GM18508 (cell line): ENCODE results near the gene SLC22A13.
"Not testable (repeated sequence)": the region's sequence is repeated elsewhere in the genome, so short reads cannot be mapped to it uniquely, and the experiment has no call there.

Source experiments
- ATAC-seq: cut with Tn5 transposase; IDR thresholded peaks from one replicate; pipeline ENCODE4 v1.9.1; 2021; ENCODE audit warnings: moderate number of reproducible peaks; ENCODE audit not compliant: insufficient read depth, unreplicated experiment

Gene SLC22A13

DNA sequence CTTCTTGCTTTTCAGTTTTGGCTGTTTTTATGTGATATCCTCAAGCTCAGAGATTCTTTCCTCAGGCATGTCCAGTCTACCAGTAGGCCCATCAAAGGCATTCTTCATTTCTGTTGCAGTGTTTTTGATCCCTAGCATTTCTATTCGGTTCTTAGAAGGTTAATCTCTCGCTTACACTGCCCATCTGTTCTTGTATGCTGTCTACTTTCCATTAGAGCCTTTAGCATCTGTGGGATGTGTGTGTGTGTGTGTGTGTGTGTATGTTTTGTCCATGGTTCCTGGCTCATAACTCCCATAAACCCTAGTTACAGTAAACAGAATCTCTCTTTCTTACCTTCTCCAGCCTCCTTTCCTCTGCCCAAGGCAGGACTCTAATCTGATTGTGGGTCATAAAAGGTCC lies 5.1 kb upstream of the SLC22A13 start:
- no peak for ATAC-seq

DNA sequence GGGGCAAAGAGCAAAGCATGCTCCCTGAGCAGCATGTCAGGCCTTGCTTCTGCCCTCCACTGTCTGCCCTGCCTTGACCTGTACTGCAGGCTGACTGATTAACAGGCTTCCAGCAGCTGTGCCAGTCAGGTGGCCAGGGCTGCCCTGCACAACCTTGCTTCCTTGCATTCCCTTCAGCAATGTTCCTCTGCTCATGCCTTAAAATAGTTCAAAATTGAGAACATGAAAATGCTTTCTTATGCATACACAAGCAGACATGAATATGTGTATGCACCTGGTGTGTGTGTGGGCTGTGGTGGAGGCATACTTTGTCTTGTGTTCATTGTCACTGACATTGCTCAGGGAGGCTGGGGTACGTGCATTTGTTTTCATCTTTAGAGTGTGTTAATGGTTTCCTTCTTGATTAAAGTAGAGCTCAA lies 1.2 kb upstream of the SLC22A13 start:
- ATAC-seq: no peak

DNA sequence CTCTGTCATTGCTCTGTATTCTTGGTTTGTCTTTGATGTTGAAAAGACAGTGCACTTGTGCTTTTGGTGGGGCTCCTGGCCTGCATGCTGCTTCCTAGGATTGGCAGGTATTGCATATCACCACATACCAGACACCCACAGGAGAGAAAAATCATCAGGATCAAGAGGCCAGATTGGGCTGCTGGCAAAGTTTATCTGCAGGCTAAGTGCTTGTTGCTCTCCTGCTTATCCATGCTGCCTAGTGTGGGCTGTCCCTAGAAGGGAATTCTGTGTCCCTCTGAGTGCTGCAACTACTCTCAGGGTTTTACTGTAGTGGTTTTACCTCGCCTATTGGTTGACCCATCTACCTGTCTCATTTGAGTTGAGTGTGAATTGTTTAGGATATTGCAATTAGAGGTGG lies 833 bp upstream of the SLC22A13 start:
- no peak for ATAC-seq

DNA sequence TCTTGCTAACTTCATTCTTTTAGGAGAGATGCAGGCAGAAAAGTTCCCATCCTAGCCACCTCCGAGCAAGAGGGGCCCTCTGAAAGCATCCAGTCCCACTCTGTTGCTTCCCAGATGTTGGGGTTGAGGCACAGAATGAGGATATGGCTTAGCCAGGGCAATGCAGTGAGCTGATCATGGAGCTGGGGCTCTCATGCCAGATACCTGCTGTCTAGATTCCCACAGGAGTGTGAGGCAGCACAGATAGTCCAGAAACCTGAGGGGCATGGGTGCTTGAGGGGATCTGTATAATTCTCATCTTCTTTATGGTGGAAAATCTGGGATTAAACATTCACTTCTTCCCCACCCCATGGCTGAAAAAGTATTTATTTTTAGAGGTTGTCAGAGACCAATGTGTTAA lies 1.2 kb downstream of the SLC22A13 start:
- no peak for ATAC-seq

DNA sequence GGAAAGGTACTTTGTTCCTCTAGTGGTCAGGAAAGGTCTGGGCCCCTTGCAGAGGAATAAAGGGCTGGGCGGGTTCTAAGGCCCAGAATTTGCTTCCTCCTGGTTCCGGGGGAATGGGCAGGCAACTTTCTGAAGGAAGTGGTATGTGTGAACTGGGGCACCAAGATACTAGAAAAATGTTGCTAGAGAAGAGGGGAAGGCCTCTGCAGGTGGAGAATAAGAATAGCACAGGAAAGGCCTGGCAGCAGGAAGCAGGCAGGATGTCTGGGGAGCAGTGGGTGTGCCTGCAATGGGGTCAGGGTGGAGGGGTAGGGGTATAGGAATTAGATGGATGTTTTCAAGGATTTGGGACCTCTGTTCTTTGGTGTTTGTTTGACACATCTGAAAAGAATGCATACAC lies 2.0 kb downstream of the SLC22A13 start:
- ATAC-seq: no peak

DNA sequence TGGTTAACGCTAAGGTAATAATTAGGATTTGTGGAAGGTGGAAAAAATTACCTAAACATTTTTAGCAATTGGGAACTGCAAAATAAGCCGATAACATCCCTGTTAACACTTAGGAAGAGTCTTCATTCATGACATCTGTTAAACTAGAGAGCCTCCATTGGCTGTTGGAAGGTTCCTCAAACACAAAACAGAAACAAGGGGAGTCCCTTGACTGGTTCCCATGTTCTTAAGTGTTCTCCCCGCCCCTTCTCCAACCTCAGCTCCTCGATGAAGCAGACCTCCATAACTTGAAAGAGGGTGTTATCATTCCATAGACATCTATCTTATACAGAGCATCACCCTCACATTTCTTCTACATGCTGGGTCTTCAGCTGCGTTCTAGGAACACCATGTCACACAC lies 2.5 kb downstream of the SLC22A13 start:
- ATAC-seq: no peak

DNA sequence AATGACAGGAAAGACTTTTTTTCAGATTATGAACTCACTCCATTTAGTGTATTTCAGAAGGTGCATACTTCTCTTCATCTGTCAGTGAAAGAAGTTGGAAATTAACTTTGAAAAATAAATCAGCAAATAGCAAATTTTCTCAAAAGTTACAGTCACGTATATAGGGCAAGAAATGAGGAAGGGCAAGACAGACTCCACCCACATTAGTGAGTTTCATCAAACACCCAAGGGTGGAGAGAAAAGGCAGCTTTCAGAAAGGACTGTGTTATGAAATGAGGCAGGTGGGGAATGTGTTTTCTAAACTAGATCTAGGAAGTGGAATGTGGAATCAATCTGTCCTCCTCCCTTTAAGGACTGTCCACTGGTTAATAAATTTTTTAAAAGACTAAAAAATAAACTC lies 2.9 kb downstream of the SLC22A13 start:
- no peak for ATAC-seq

DNA sequence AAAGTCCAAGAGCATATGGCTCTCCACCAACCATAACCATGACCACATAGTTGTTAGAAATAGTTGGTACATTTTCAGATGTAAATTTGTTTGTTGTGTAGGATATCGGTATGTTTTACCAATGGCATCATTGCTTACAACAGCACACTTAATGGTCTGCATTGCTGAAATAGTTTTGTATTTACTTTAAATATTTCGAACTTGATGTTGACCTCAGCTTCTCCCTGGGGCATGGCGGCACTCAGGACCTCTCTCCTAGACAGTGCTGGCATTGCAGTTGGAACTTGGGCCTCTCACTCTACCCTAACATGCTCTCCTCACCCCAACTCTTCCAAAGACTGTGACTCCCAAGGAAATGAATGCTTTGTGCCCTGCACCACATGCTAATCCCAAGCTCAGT lies 5.0 kb downstream of the SLC22A13 start:
- ATAC-seq: no peak

DNA sequence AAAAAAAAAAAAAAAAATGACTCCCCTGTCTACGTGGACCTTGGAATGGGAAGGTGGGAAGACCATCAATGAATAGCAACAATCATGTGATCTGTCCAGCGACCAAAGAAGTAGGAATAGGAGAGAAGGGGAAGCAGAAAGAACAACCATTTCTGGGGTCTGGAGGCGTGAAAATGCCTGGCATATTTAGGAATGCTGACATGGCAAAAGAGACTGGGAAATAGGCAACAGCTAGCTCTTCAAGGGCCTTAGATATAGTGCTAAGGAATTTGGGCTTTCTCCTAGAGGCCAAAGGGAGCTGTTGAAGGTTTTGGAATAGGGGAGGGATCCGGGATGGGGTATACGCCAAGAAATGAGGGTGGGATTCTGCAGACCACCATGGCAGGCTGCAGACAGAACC lies 5.9 kb downstream of the SLC22A13 start:
- ATAC-seq: no peak

DNA sequence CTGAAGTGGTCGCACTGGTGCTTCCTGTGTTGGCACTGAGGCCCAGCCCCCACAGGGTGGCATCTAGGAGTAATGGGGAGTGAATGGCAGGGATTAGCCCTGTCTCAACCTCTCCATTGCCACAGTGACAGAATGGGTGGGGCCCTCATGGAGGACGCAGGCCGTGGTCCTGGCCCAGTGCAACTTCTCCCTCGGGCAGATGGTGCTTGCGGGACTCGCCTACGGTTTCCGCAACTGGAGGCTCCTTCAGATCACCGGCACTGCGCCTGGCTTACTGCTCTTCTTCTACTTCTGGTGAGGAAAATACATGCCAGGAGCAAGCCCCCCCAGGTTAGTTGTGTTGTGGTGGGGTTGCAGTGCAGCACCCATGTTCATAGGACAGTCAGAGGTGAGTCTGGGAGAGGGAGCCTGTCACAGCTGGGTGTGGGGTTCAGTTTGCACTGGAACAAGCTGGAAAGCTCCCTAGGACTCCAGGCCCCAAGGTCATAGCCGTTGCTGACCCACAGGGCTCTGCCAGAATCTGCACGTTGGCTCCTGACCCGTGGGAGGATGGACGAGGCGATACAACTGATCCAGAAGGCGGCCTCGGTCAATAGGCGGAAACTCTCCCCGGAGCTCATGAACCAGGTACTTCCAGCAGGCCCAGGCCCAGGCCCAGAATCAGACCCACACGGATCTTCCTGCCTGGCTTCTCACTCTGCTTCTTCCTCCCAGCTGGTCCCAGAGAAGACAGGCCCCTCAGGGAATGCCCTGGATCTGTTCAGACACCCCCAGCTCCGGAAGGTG lies 9.4 kb downstream of the SLC22A13 start:
- no peak for ATAC-seq

DNA sequence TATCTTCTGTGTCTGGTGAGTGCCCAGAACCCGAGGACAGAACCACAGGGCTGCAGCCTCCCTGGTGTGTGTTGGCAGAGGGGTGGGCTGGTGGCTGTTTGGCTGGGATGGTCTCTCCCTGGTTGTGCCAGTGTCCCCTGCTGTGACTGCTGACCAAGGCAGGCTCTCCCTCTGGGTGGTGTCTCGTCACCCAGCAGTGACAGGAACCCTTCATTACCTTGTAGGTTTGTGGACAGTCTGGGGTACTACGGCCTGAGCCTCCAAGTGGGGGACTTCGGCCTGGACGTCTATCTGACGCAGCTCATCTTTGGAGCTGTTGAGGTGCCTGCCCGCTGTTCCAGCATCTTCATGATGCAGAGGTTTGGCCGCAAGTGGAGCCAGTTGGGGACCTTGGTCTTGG lies 10.0 kb downstream of the SLC22A13 start:
- ATAC-seq: no peak

DNA sequence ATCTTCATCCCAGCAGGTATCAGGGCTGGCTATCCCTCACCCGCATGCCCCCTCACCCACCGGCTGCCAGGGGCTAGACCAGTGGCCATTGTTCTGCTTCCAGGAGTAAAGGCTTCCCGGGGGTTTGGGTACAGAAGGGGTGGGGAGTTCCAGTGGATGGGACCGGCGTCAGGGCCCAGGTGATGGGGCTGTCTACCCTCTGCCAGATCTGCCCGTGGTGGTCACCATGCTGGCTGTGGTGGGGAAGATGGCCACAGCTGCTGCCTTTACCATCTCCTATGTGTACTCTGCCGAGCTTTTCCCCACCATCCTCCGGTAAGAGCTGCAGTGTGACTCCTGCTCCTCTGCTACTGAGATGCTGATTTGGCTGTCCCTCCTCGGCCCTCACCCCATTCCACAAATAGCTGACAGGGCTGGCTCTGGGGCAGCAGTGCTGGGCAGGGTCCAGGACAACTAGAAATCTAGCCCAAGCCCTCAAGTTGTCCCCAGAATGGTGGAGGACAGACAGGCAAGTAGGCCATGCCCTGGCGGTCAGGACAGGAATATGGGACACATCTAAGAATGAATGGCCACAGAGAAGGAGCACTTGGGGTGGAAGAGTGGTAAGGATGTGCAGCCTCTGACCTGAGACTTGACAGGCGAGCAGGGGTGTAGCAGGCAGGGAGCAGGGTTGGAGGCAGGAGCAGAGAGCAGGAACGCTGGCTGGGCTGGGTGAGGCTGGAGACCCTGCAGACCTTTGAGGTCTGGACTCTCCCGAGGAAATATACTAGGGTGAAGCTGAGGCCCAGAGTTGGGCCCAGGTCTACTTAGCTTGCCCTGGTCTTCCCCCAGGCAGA lies 10.7 kb downstream of the SLC22A13 start:
- ATAC-seq: no peak

DNA sequence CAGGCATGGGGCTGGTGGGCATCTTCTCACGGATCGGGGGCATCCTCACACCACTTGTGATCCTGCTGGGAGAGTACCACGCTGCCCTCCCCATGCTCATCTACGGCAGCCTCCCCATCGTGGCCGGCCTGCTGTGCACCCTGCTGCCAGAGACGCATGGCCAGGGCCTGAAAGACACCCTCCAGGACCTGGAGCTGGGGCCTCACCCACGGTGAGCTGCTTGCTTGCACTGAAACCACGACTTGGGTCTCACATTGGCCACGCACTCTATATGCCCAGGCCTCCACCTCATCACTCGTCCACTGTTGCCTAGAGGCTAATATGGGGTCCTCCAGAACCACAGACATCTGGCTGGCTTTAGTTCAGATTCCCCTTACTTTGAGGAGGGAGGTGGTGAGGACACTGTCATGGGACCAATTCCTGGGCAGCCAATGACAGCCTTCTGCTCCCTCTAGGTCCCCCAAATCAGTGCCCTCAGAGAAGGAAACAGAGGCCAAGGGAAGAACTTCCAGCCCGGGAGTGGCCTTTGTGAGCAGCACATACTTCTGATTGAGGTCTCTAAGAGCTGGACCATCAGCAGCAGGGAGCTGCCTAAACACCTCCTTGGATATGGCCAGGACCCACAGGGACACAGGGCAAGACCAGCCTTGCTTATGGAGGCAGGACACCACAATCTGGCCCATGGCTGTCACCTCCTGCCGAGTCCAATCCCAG lies 11.5 kb downstream of the SLC22A13 start:
- ATAC-seq: no peak

DNA sequence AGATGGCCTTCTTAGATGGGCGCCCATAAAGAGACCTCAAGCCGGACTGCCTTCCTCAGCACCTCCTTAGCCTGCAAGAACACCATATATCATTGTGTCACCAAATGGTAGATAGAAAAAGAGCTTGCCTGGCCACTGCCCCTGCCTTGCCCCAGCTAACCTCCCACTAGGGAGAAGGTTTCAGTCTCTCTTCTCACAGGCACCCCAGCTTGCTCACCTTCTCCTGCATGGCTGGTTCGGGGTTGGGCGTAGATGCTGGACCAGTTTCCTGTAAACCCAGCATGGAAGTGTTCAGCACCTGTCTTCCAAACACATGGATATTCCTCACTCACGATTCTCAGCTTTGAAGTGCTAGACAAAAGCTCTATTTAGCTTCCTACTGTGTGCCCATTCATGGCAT lies 13.2 kb downstream of the SLC22A13 start:
- ATAC-seq: no peak

DNA sequence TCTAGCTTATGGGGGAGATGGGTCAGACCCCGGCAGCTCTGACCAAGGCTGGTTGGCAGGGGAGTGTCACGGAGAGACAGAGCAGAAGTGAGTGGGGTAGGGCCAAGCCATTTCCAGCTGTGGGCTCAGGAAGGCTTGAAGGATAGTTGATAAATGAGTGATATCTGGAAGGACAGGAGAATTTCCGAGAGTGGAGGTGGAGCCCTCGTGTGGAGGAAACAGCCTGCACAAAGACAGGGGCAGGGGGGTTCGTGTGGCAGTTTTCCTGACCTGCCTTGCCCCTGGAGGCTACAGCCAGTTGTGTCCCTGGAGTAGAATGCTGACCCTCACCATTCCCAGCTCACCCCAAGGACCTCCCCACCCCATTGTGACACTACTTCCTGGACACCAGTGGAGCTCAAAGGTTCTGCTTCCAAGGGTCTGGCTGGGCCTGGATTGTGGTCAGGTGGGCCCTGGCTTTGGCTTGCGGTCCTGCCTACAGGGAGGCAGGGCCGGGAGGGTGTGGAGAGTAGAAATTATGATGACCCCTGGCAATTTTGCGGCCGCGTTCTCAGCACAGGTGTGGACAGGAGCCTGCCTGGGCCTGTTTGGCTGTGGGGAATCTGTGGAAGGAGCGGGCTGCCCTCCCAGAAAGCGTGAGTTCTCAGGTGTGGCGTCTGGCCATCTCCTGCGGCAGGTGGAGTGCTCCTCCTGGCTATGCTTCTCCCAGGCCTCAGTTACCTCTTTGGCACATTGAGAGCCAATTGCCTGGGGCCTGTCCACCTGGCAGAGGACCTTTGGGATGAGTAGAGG lies 16.5 kb downstream of the SLC22A13 start, which contains the start of gene SLC22A14:
TSS of gene SLC22A14 (plus strand) at position 400 of the 792 bp plus-strand sequence. CDS start 23,733 bp downstream, outside the sequence.
- ATAC-seq: no peak

DNA sequence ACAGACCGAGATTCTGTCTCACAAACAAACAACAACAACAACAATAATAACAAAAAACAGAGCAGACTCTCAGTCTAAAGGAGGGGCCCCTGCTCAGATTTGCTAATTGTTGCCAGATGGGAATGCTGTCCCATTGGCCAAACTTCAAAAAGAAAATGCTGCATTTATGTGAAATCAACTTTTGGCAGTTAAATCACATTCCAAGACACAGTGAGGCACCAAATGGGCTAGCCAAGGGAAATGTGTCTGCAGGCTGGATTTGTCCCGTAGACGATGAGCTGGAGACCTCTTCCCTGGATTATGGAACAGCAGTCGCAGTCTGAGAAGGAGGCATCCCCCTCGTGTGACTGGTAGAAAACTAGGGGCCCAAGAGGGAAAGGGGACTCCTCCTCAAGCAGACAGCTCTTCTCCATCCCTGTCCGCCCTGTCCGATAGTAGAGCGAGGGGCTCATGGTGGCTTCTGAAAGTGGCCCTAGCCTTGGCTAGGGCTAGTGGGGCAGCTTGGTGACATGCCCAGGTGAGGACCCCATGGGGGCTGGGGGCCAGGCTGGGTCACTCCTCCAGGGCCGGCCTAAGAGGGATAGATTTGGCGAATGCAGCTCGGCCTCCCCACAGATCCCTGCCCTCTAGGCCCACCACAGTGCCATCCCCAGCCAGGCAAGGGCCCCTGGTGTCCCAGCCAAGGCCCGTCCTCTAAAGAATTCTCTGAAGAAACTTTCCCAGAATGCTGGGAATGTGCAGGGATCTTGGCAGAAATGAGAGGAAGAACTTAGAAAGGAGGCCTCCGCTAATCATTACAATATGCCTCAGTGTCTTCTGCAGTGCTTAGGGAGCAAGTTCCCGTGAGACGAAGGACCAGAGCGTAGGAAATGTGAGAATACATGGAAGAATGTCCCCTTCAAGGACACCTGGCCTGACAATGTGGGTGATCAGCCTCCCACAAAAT lies 18.5 kb downstream of the SLC22A13 start:
- ATAC-seq: no peak

DNA sequence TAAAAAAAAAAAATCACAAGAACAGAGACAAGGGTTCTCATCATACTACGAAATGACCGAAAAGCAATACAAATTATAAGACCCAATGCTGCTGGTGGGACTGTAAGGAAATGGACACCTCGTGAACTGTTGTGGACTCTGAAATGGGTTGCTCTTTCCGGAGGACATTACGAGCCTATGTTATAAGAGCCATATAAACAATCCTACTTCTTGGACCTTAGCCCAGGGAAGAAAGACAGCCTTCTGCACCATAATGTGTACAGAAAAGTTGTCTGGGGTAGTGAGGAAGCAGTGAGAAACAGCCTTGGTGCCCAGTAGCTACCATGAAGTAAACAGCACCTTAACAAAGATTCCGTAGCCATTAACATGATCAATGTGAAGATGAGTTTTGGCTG lies 19.1 kb downstream of the SLC22A13 start:
- no peak for ATAC-seq

DNA sequence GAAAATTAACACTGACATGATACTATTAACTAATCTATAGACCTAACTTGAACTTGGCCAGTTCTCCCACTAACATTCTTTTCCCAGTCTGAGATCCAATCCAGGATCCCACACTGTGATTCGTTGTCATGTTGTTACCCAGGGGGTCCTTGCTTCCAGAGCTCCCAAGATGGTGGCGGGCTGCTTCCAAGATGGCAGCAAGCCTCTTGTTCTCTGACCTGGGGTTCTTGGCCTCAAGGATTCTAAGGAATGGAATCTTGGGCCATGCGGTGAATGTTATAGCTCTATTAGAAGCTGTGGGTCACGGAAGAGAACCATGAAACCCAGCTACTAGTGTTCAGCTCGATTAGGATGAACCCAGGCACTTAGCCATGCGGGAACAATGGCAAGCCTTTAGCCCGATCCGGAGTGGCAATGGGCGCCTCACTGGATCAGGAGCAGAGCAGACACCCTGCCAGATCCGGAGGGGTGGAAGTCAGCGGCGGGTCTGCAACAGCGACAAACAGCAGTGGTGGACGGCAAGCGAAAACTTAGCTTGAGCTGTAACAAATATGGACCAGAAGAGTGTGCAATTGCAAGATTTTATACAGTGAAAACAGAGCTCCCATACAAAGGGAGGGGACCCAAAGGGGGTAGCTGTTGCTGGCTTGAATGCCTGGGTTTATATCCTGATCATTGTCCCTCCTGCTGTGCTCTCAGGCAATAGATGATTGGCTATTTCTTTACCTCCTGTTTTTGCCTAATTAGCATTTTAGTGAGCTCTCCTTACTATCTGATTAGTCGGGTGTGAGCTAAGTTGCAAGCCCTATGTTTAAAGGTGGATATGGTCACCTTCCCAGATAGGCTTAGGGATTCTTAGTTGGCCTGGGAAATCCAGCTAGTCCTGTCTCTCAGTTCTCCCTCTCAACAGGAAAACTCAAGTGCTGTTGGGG lies 23.9 kb downstream of the SLC22A13 start:
- ATAC-seq: not testable (repeated sequence)
